ENCODE measurements around the gene ERCC1.

Gene ERCC1

GRCh38 chr19:45455707-45456499, 32.2 kb upstream of the ERCC1 start:
- peak overlapping the region; percentile 4 for H3K14ac ChIP-seq (ENCODE audit: low read length)

GRCh38 chr19:45451850-45452387, 28.2 kb upstream of the ERCC1 start:
- H3K27me3 ChIP-seq (ENCODE audit: control insufficient read depth in 3 of 3, insufficient read depth in 3 of 3, low read depth in 1 of 3, low read length in 3 of 3) = peaks cover 0 to 7% (median 0%) of the 10 kb centered on the region in 3 experiments
- no peak overlapping the region for H4K91ac ChIP-seq (ENCODE audit: low read depth, low read length, poor library complexity)
- H3K79me1 ChIP-seq (ENCODE audit: low read depth, low read length) = no peaks in the 10 kb centered on the region
- no peak overlapping the region for H2BK12ac ChIP-seq (ENCODE audit: low read length)
- H3K4me2 ChIP-seq (ENCODE audit: insufficient read depth, low read length, poor library complexity, severe bottlenecking) = no peak overlapping the region
- H2BK15ac ChIP-seq (ENCODE audit: low read length) = no peak overlapping the region
- H3K23ac ChIP-seq (ENCODE audit: low read depth, low read length, poor library complexity) = no peak overlapping the region
- DNase-seq (ENCODE audit: low spot score) = no peak
- H2AFZ ChIP-seq (ENCODE audit: low read length) = no peak overlapping the region
- H3K9ac ChIP-seq (ENCODE audit: low read depth, low read length, poor library complexity) = no peak overlapping the region
- H3K4me3 ChIP-seq (ENCODE audit: low read length in 2 of 2) = no peak overlapping the region
- no peak overlapping the region for H2BK5ac ChIP-seq (ENCODE audit: low read length)
- H3K14ac ChIP-seq (ENCODE audit: low read length) = peak overlapping the region; percentile 41
- H3K9me3 ChIP-seq (replicated peaks in 1 of 2; ENCODE audit: control insufficient read depth in 2 of 2, insufficient read depth in 1 of 2, low read depth in 1 of 2, low read length in 2 of 2) = peaks cover 0 to 7% of the 10 kb centered on the region in 2 donors
- no peak overlapping the region for H3K4ac ChIP-seq (ENCODE audit: low read length)
- H3K4me1 ChIP-seq (ENCODE audit: control insufficient read depth in 2 of 2, insufficient read depth in 1 of 2, low read depth in 1 of 2, low read length in 2 of 2) = peaks cover 10 to 25% of the 10 kb centered on the region in 2 donors
- no peak overlapping the region for H4K8ac ChIP-seq (ENCODE audit: low read depth, low read length)
- H3K18ac ChIP-seq (ENCODE audit: low read length) = no peak overlapping the region
- H2BK120ac ChIP-seq (ENCODE audit: low read depth, low read length) = no peak overlapping the region
- WGBS, 2 donors (ENCODE audit: extremely low coverage in 2 of 2, insufficient read length in 2 of 2, insufficient replicate concordance in 1 of 2) = no CpG with 5 or more reads among the region's 12 CpGs
- no peak overlapping the region for H3K27ac ChIP-seq (replicated peaks; ENCODE audit: low read length)
- peak overlapping the region; percentile 60 for H2AK5ac ChIP-seq (ENCODE audit: low read depth, low read length)
- no peaks in the 10 kb centered on the region for H3K36me3 ChIP-seq (replicated peaks in 1 of 2; ENCODE audit: control insufficient read depth in 2 of 2, insufficient read depth in 2 of 2, low read length in 2 of 2)

More at GRCh38 chr19:45455707-45456499, 32.2 kb upstream of the ERCC1 start:
- peak overlapping the region; percentile 10 for H2AK5ac ChIP-seq (ENCODE audit: low read depth, low read length)
- no peak overlapping the region for H3K4ac ChIP-seq (ENCODE audit: low read length)
- no peak overlapping the region for H2BK12ac ChIP-seq (ENCODE audit: low read length)
- no peak overlapping the region for H2BK5ac ChIP-seq (ENCODE audit: low read length)
- H3K4me1 ChIP-seq (ENCODE audit: control insufficient read depth in 2 of 2, insufficient read depth in 1 of 2, low read depth in 1 of 2, low read length in 2 of 2) = peaks cover 7 to 14% of the 10 kb centered on the region in 2 donors
- H3K18ac ChIP-seq (ENCODE audit: low read length) = peak overlapping the region; percentile 73
- no peak overlapping the region for H3K23ac ChIP-seq (ENCODE audit: low read depth, low read length, poor library complexity)
- H3K4me3 ChIP-seq (ENCODE audit: low read length in 2 of 2) = peak overlapping the region in 1 of 2 donors; percentile 1
- H3K79me1 ChIP-seq (ENCODE audit: low read depth, low read length) = no peaks in the 10 kb centered on the region
- H2BK15ac ChIP-seq (ENCODE audit: low read length) = peak overlapping the region; percentile 34
- peaks cover 0 to 7% of the 10 kb centered on the region in 2 donors for H3K9me3 ChIP-seq (replicated peaks in 1 of 2; ENCODE audit: control insufficient read depth in 2 of 2, insufficient read depth in 1 of 2, low read depth in 1 of 2, low read length in 2 of 2)
- peak overlapping the region; percentile 87 for H2AFZ ChIP-seq (ENCODE audit: low read length)
- no peak for DNase-seq (ENCODE audit: low spot score)
- H3K27ac ChIP-seq (replicated peaks; ENCODE audit: low read length) = no peak overlapping the region
- no peak overlapping the region for H2BK120ac ChIP-seq (ENCODE audit: low read depth, low read length)
- WGBS, 2 donors (ENCODE audit: extremely low coverage in 2 of 2, insufficient read length in 2 of 2, insufficient replicate concordance in 1 of 2) = no CpG with 5 or more reads among the region's 27 CpGs
- H4K91ac ChIP-seq (ENCODE audit: low read depth, low read length, poor library complexity) = no peak overlapping the region
- no peak overlapping the region for H3K9ac ChIP-seq (ENCODE audit: low read depth, low read length, poor library complexity)
- H3K4me2 ChIP-seq (ENCODE audit: insufficient read depth, low read length, poor library complexity, severe bottlenecking) = no peak overlapping the region
- no peaks in the 10 kb centered on the region for H3K36me3 ChIP-seq (replicated peaks in 1 of 2; ENCODE audit: control insufficient read depth in 2 of 2, insufficient read depth in 2 of 2, low read length in 2 of 2)
- peaks cover 0 to 7% (median 0%) of the 10 kb centered on the region in 3 experiments for H3K27me3 ChIP-seq (ENCODE audit: control insufficient read depth in 3 of 3, insufficient read depth in 3 of 3, low read depth in 1 of 3, low read length in 3 of 3)
- no peak overlapping the region for H4K8ac ChIP-seq (ENCODE audit: low read depth, low read length)

- Histone ChIP-seq H3K79me1 (ENCODE audit: low read depth, low read length) (no peaks in the 10 kb centered on the region), H2BK15ac (ENCODE audit: low read length) (peak overlapping the region; percentile 7), H2AFZ (ENCODE audit: low read length) (peak overlapping the region; percentile 98), H2BK5ac (ENCODE audit: low read length) (no peak overlapping the region), H3K9ac (ENCODE audit: low read depth, low read length, poor library complexity) (no peak overlapping the region), H3K27ac (replicated peaks; ENCODE audit: low read length) (no peak overlapping the region), H2AK5ac (ENCODE audit: low read depth, low read length) (peak overlapping the region; percentile 2), H3K4me2 (ENCODE audit: insufficient read depth, low read length, poor library complexity, severe bottlenecking) (peak overlapping the region; percentile 78), H2BK120ac (ENCODE audit: low read depth, low read length) (no peak overlapping the region), H3K23ac (ENCODE audit: low read depth, low read length, poor library complexity) (peak overlapping the region; percentile 1), H3K4ac (ENCODE audit: low read length) (no peak overlapping the region), H3K14ac (ENCODE audit: low read length) (peak overlapping the region; percentile 41), H4K91ac (ENCODE audit: low read depth, low read length, poor library complexity) (no peak overlapping the region), H3K27me3 (ENCODE audit: control insufficient read depth in 3 of 3, insufficient read depth in 3 of 3, low read depth in 1 of 3, low read length in 3 of 3) (peaks cover 0 to 7% (median 0%) of the 10 kb centered on the region in 3 experiments), H3K4me1 (ENCODE audit: control insufficient read depth in 2 of 2, insufficient read depth in 1 of 2, low read depth in 1 of 2, low read length in 2 of 2) (peaks cover 10 to 25% of the 10 kb centered on the region in 2 donors), H3K4me3 (ENCODE audit: low read length in 2 of 2) (peak overlapping the region; percentile 49 to 78), H4K8ac (ENCODE audit: low read depth, low read length) (no peak overlapping the region), H2BK12ac (ENCODE audit: low read length) (no peak overlapping the region), H3K9me3 (replicated peaks in 1 of 2; ENCODE audit: control insufficient read depth in 2 of 2, insufficient read depth in 1 of 2, low read depth in 1 of 2, low read length in 2 of 2) (peaks cover 0 to 7% of the 10 kb centered on the region in 2 donors), H3K36me3 (replicated peaks in 1 of 2; ENCODE audit: control insufficient read depth in 2 of 2, insufficient read depth in 2 of 2, low read length in 2 of 2) (no peaks in the 10 kb centered on the region), H3K18ac (ENCODE audit: low read length) (peak overlapping the region; percentile 68)
- DNase-seq (ENCODE audit: low spot score) = no peak
- no CpG with 5 or more reads among the region's 28 CpGs for WGBS, 2 donors (ENCODE audit: extremely low coverage in 2 of 2, insufficient read length in 2 of 2, insufficient replicate concordance in 1 of 2)
Observed at GRCh38 chr19:45451131-45451849, 27.6 kb upstream of the ERCC1 start.

GRCh38 chr19:45450012-45450333, 26.3 kb upstream of the ERCC1 start:
- H2BK5ac ChIP-seq (ENCODE audit: low read length) = no peak overlapping the region
- H3K14ac ChIP-seq (ENCODE audit: low read length) = no peak overlapping the region
- no peak overlapping the region for H2BK12ac ChIP-seq (ENCODE audit: low read length)
- no peak overlapping the region for H4K8ac ChIP-seq (ENCODE audit: low read depth, low read length)
- no CpG with 5 or more reads among the region's 5 CpGs for WGBS, 2 donors (ENCODE audit: extremely low coverage in 2 of 2, insufficient read length in 2 of 2, insufficient replicate concordance in 1 of 2)
- DNase-seq (ENCODE audit: low spot score) = no peak
- no peak overlapping the region for H2AK5ac ChIP-seq (ENCODE audit: low read depth, low read length)
- no peak overlapping the region for H3K18ac ChIP-seq (ENCODE audit: low read length)
- no peak overlapping the region for H3K23ac ChIP-seq (ENCODE audit: low read depth, low read length, poor library complexity)
- no peaks in the 10 kb centered on the region for H3K36me3 ChIP-seq (replicated peaks in 1 of 2; ENCODE audit: control insufficient read depth in 2 of 2, insufficient read depth in 2 of 2, low read length in 2 of 2)
- peaks cover 0 to 7% (median 0%) of the 10 kb centered on the region in 3 experiments for H3K27me3 ChIP-seq (ENCODE audit: control insufficient read depth in 3 of 3, insufficient read depth in 3 of 3, low read depth in 1 of 3, low read length in 3 of 3)
- H3K9ac ChIP-seq (ENCODE audit: low read depth, low read length, poor library complexity) = no peak overlapping the region
- peaks cover 0 to 7% of the 10 kb centered on the region in 2 donors for H3K9me3 ChIP-seq (replicated peaks in 1 of 2; ENCODE audit: control insufficient read depth in 2 of 2, insufficient read depth in 1 of 2, low read depth in 1 of 2, low read length in 2 of 2)
- H3K4me3 ChIP-seq (ENCODE audit: low read length in 2 of 2) = peak overlapping the region; percentile 50 to 78
- no peak overlapping the region for H4K91ac ChIP-seq (ENCODE audit: low read depth, low read length, poor library complexity)
- no peak overlapping the region for H2BK120ac ChIP-seq (ENCODE audit: low read depth, low read length)
- H3K4ac ChIP-seq (ENCODE audit: low read length) = no peak overlapping the region
- peak overlapping the region; percentile 47 for H2AFZ ChIP-seq (ENCODE audit: low read length)
- H3K79me1 ChIP-seq (ENCODE audit: low read depth, low read length) = no peaks in the 10 kb centered on the region
- no peak overlapping the region for H2BK15ac ChIP-seq (ENCODE audit: low read length)
- peaks cover 3 to 17% of the 10 kb centered on the region in 2 donors for H3K4me1 ChIP-seq (ENCODE audit: control insufficient read depth in 2 of 2, insufficient read depth in 1 of 2, low read depth in 1 of 2, low read length in 2 of 2)
- H3K27ac ChIP-seq (replicated peaks; ENCODE audit: low read length) = no peak overlapping the region
- peak overlapping the region; percentile 45 for H3K4me2 ChIP-seq (ENCODE audit: insufficient read depth, low read length, poor library complexity, severe bottlenecking)
